NCI-H774 (cell line): ENCODE data around the gene ACACB.

Experiments used
- DNase-seq: peaks from one replicate; lab custom pipeline; 2025; lab: John Stamatoyannopoulos, UW

Gene ACACB

DNA sequence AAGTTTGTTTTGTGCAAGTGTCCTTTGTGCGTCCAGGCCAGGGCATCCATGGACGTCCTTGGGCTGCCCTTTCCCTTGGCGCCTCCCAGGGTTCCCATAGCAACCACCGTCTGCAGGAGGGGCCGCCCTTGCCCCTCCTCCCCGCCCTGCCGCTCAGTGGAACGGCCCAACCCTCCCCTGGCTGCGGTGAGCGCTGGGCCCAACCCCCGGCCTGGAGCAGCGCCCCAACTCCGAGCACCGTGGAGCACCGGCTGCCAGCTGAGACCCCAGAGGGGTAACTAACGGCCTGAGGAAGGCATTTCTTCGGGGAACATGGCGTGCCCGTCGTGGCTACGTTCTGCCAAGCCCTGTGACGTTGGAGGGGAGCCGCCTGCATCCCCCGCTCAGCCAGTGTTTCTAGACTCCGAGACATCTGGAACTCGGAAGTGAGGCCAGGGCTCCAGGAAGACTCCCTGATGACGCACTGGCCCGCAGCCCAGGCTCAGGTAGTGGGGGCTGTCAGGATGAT is 5.3 kb upstream of the ACACB start:
- peak; percentile 75 for DNase-seq

DNA sequence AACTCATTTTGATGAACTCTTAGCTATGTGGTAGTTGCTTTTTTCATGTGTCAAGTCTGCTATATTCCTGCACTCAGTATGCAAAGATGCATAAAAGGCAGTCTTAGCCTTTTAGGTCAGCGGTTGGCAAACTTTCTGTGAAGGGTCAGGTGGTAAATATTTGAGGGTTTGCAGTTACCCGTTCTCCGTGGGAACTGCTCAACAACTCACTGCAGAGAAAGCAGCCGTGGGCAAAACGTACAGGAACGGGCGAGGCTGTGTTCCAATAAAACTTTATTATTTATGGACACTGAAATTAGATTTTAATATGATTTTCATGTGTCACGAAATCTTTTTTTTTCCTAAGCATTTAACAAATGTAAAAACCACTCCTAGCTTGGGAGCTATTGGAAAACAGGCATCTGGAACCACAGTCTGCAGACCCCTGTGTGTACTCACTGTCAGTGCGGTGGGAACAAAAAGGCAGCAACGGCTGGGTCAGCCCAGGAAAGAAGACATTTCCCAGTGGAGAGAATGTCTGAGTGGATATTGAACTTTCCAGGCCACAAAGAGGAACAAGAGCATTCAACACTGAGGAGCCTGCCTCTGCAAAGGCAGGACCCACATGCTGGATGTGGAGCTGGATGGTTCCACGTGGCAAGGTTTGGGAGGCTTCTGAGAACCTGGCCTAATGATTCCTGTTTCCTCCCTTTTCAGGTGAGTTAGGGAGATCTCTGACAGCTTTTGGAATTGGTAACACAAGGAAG is 3.5 kb upstream of the ACACB start:
- DNase-seq, result no peak

DNA sequence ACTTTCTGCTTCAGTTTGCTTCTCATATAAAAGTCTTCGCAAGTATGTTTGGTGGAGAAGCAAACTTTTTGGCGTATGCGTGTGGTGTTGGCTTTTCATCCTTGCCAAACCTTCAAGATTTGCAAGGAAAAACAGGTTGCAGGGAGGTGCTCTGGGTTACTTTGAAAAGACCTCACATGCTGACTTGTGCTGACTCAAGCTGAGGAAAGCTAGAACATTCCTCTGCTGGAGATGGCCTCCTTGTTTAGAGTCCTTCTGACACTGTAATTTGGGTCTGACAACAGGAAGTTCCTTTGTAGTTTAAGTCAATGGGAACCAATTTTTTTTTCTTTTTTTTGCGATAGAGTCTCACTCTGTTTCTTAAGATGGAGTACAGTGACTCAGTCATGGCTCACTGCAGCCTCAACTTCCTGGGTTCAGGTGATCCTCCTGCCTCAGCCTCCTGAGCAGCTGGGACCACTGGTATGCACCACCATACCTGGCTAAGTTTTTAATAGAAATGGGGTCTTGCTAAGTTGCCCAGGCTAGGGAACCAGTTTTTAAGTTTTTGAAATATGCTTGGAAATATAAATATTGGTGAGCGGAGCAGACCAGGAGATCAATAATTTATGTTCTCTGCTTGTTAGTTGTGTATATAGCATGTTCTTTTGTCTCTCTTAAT is 2.6 kb upstream of the ACACB start:
- DNase-seq, result no peak

DNA sequence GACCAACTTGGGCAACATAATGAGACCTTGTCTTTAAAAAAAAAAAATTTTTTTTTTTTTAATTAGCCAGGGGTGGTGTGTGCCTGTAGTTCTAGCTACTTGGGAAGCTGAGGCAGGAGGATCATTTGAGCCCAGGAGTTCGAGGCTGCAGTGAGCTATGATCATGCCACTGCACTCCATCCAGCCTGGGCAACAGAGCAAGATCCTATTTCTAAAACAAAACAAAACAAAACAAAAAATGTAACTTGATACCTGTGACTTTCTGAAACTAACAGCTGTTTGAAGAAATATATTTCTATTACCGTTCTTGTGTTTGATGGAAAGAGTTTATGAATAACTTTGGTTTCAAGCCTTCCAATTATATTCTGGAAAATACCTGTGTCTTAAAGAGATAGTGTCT is 1.7 kb upstream of the ACACB start:
- DNase-seq, result no peak

DNA sequence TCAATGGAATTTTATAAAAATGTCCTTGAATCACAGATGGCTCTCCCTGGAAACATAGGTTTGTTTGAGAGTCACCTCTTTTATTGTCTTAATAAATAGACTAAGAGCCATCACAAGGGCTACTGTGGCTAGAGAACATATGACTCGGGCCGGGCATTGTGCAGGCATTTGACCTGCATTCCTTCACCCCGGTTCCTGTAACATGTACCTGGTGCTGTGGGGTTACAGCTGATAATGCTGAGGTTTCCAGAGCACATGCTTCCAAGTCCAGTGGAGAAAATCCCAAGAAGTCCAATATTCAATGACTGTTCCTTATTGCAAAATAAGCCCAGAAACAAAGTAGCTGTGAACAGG is 1.0 kb upstream of the ACACB start:
- DNase-seq, result no peak

DNA sequence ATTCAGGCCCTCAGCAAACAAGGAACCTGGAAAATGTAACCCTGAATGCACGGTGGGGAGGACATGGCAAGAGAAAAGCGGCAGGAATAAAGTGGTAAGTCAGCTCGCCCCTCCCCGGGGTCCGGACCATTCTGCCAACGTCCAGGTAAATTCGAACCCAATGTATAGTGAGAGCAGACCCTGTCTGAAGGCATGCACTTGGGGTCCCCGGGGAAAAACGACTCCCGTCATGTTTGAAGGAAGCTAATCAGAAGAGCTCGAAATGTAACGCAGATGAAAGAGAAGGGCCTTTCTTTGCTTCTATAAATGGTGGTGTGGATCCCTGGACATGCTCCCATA is 193 bp downstream of the ACACB start:
- DNase-seq, result no peak

DNA sequence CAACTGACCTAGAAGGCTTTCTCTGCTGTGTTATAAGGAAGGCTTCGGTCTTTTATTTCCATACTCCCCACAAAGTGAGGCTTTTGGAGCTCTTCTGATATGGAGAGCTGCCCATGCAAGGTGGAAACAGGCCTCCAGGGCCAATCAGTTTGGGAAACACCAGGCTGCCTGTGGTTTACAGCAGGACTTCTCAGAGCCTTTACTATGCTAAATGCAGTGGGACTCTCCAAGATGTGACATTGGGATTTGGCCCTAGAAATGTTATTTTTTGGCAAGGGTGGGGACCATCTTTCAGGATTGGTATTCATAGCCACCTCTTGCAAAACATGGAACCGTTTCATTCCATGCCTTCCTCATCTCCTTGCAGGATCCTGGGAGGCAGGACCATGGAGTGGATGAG is 3.7 kb downstream of the ACACB start:
- DNase-seq, result no peak

DNA sequence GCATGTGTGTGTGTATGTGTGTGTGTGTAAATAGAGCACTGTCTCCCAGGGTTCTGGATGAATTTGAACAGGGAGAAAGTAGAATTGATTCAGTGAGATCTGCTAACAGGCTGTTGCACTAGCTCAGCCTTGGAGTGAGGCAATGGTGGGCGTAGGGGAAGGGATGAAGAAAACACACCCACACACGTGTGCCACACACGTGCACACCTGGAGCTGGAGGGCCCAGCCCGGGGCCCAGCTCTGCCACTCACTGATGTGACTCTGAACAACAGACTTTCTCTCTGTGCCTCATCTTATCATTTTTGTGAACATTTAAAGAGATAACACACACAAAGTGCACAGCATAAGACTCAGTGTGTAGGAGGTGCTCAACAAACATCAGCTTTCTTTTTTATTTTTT is 4.2 kb downstream of the ACACB start:
- DNase-seq, result no peak

DNA sequence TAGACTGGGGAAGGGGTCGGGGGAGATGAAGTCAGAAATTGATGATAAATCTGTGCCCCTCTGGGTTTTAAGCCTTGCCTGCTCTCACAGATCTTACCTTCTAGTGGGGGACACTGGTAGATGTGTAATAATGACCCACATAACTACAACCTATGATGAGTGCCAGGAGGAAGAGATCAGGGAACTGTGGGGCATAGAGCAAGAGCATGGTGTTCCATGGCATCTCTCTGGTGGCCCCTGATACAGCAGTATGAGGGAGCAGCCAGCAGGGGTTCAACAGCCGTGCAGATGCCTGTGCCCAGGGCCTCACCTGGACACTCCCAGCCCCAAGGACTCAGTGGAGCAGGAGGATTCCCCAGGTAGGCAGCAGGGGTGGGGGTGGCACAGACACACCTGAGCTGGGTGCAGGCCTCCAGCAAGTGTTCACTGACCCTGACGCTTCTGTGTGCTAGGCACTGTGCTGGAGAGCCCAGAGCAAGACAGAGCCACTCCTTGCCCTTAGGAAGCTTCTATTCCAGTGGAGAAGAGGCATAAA is 5.0 kb downstream of the ACACB start:
- no peak for DNase-seq

DNA sequence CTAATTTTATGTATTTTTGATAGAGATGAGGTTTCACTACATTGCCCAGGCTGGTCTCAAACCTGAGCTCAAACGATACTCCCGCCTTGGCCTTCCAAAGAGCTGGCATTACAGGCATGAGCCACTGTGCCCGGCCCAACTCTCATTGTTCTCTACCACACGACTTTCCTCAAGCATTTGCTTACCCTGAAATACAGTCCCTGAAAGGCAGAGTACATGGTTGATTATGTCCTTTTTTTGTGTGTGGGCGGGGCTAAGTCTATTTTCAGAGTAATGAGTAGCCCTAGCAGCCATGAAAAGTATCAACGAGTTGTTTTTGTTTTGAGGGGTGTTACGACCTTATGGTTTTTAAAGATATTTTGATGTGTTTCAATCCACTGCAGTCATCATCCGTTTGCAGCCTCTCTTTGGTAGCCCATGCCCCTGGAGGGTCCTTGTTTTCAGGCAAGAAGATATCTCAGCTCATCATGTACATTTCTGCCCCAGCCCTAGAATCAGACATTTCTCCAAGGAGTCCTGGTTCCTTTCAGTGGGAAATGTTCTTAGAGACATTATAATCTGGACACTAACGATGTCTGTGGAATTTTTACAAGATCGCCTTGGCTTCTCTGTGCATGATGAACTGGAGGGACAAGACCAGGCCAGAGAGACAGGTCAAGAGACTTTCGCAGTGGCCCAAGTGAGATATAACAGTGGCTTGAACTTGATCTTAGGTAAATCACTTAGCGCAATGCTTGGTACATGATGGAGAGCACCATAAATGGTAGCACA is 8.7 kb downstream of the ACACB start:
- no peak for DNase-seq

DNA sequence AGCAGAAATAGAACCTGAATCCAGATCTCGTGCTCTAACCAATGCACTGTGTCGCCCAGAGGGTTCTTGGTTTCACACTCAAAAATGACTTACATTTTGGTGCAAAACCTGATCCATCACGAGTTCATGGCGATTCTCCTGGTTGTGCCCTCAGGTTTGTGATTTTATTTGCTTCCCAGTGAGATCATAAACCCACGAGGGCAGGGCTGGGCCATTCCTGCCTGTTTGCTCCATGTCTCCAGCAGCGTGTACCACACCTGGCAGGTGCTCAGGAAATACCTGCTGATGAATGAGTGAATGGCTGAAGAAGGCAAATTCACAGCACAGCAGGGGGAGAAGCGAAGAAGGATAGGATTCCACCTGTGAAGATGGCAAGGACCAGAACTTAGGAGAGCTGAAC is 9.4 kb downstream of the ACACB start:
- DNase-seq, result no peak

DNA sequence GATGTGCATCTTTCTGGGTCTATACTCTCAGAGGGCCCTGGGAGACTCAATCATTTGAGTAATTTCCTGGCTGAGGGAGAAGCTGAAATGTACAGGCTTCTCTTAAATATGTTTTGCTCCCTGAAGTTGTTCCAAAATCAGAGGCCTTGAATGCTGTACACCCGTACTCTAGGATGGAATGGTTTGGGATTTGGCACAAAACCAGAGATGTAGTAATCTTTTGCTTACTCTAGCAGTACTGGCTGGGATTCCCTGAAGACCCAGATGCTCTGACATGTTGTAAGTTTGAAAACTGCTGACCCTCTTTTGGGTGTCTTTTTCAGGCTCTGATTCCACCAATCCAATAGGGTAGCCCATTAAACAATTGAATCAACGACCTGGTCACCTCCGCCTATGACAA is 10.4 kb downstream of the ACACB start:
- no peak for DNase-seq

DNA sequence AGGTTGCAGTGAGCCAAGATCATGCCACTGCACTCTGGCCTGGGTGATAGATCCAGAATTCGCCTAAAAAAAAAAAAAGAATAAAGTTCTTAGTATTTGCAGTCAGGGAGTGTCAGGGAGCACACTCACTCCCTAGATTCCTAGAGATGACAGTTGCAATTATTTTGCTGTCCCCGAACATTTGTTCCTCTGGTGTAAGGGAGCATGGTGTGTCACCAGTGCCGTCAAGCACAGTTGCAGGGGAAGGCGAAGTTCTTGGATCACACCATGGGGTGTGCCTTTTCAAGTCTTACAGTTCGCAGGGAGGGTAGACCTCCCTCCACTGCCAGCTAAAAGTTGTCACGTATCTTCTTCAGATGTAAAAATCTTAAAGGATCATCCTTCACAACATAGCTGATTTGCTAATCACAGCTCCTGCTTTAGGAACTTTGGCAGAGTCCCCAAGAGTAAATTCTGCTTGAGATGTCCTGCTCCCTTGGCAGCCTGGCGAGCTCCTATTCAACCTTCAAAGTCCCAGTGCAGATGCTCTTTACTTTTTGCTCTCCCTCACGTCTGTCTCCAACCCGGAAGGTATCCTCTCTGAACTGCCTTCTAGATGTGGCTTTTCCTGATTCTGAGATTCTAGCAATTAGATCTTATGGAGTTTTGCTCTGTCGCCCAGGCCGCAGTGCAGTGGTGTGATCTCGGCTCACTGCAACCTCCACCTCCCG is 11.3 kb downstream of the ACACB start:
- DNase-seq, result no peak

DNA sequence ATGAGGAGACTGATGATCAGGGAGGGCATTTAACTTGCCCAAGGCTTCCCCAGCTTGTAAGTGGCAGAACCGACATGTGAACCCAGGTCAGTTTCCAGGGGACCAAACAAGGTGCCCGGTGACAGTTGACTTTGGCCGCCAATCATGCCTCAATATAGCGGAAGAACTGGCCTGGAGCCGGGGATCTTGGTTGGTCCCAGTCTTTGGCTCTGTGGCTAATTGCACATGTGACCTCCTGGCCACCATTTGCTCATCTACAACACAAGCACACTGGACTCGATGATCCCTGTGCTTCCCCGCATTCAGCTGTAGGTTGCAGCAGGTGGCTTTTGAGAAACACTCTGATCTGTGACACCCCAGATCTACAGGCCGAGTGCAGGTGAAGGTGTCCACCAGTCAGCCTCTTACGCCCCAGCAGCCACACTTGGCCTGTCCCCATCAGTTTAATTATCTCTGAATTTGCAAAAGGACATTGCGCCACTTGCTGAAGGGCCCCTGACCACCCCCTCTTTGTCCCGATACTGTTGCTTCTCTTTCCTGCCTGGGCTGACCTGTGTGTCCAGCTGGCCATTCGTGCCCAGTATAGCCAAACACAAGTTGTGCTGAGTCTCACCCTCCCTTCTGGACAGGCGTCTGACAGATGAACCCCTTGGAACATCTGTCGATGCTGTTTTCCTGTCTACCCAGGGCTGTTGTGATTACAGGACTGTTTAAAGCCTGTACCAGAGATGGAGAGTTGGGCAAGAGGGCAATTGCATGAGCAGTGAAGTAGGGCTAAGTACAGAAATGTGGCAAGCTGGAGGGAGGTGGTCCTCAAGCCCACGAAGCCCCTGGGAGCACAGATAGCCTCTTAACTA is 14.1 kb downstream of the ACACB start:
- DNase-seq, result no peak

DNA sequence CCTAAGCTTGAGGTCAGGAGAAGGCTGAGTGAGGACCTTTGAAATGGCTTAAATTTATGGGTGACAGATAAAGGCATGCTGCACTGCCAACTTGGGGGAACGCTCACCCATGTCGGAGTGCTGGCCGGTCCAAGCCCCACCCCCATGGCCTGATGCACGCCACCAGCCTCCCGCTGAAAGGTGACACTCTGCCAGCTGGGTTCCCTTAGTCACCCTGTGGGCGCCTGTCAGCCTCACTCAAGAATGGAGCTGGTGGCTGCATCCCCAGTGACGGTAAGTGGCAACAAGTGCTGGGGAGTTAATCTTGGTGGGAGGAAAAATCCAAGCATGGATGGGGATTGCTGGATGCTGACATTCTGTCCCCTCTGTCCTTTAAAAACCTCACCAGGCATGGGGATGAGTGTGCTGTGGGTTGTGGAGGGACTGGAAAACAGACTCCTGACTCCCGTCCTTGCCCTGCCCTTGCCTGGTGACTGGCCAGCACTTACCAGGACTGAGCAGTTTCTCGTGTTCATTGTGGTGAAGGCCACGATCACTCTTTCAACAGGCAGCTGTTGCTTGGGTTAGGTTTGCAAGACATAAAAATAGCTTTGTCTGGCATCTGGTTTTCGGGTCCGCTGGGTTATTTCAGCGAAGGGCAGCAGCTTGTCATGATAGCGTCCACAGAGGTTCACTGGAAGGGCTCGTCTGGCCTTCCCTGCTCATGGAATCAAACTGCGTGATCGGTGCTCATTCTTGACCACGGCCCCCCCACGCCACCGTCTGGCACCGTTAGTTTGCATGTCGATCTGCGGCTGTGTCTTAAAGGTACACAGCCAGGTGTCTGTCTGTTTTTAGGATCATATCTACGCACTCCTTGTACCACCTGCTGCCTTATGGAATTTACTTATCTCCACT is 15.0 kb downstream of the ACACB start:
- DNase-seq, result no peak

DNA sequence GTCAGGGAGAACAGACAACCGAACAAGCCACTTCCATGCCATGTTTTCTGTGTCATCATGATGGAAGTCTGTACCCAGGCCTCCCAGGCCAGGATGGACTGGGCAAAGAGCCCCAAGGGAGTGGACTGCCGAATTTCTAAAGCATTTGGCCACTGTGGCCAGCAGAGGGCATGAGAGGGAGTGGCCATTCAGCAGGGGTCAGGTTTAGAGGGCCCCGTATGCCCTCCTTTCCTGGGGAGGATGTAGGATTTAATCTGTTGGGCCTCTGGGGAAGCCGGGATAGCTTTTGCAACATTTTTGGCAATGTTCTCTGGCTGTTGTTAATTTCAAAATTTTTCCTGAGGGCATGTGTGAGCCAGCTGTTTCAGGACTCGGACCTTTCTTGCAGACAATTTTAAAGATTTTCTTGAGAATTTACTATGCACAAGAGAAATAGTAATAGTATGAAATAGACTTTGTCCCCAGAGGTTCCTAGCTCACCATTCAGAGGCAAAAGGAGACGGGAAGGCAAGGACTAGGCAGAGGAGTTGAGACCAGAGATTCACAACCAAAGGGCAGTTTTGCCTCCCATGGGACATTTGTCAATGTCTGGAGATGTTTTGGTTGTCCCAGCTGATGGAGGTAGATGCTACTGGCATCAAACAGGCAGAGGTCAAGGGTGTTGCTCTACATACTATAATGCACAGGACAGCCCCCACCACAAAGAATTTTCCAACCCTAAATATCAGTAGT is 18.0 kb downstream of the ACACB start:
- DNase-seq, result no peak

DNA sequence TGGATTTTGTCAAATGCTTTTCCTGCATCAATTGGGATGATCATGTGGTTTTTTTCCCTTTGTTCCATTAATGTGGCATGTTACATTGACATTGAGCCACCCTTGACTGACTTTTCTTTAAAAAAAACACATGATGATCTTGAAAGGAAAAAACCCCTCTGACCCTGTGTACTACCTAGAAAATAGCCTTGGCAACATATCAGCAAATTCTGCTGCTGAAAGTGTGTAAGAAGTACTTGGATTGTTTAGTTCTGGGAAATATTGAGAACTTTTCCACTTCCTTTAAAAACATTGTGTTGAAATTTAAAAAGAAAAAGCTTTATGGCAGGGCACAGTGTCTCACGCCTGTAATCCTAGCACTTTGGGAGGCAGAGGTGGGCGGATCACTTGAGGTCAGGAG is 20.7 kb downstream of the ACACB start:
- no peak for DNase-seq

DNA sequence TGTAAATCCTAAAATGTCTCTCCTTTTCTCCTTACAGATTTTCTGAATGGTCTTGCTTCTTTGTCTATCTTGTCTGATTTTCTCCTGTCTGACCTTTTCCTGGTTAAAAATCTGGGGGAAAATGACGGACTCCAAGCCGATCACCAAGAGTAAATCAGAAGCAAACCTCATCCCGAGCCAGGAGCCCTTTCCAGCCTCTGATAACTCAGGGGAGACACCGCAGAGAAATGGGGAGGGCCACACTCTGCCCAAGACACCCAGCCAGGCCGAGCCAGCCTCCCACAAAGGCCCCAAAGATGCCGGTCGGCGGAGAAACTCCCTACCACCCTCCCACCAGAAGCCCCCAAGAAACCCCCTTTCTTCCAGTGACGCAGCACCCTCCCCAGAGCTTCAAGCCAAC is 23.0 kb downstream of the ACACB start:
- DNase-seq, result no peak

DNA sequence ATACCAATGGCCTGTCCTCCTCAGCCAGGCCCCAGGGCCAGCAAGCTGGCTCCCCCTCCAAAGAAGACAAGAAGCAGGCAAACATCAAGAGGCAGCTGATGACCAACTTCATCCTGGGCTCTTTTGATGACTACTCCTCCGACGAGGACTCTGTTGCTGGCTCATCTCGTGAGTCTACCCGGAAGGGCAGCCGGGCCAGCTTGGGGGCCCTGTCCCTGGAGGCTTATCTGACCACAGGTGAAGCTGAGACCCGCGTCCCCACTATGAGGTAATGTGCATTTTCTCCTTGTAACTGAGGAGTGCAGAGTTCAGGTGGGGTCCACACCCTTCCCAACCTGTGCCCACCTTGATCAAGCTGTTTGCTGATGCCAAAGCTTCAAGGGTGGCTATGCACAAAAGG is 23.4 kb downstream of the ACACB start:
- DNase-seq, result no peak

DNA sequence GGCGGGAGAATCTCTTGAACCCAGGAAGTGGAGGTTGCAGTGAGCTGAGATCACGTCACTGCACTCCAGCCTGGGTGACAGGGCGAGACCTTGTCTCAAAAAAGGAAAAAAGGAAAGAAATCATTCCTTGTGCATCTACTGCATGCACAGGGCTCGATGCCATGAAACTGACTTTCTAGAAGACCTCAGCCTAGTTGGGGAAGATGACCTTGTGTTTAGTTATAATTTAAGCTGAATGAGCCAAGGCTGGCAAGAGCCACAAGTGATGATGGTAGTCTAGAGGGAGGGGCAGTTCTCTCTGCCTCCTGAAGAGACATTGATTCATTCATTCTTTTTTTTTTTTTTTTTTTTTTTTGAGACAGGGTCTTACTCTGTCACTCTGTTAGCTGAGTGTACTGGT is 24.2 kb downstream of the ACACB start:
- DNase-seq, result no peak
